Karpas-422 (cell line): Measurements from ENCODE around the gene ATP6V1F. TPM values are rescaled to one million over a fixed set of nuclear protein-coding genes. Genes with fewer than 3 reads are reported as not detected.

Experiments used
- DNase-seq: peaks from one replicate; pipeline ENCODE4 v3.0.0-alpha.2; 2015
- H2AFZ ChIP-seq: fragments of 200-600 bp; sonication (generic); 2 replicates; pipeline ENCODE4 v1.6.1; 2014; ENCODE audit warnings: antibody characterized with exemption, low read length, mixed read lengths
- H3K27ac ChIP-seq: fragments of 200-600 bp; sonication (generic); 2 replicates; pipeline ENCODE4 v1.5.1; 2014; ENCODE audit warnings: mild to moderate bottlenecking, low read length, moderate library complexity
- H3K27me3 ChIP-seq: fragments of 200-600 bp; sonication (generic); 2 replicates; pipeline ENCODE4 v1.6.1; 2014; ENCODE audit warnings: low read length, mixed read lengths
- H3K36me3 ChIP-seq: fragments of 200-600 bp; sonication (generic); 2 replicates; pipeline ENCODE4 v1.6.1; 2014; ENCODE audit warnings: low read length, mixed read lengths; ENCODE audit not compliant: insufficient read depth
- H3K4me1 ChIP-seq: fragments of 200-600 bp; sonication (generic); 2 replicates; pipeline ENCODE4 v1.6.1; 2014; ENCODE audit warnings: mild to moderate bottlenecking, low read length, mixed read lengths
- H3K4me2 ChIP-seq: fragments of 200-600 bp; sonication (generic); 2 replicates; pipeline ENCODE4 v1.6.1; 2014; ENCODE audit warnings: low read length, low read depth, mild to moderate bottlenecking; ENCODE audit not compliant: poor library complexity, severe bottlenecking
- H3K4me3 ChIP-seq: fragments of 200-600 bp; sonication (generic); 2 replicates; pipeline ENCODE4 v1.5.1; 2014; ENCODE audit warnings: mild to moderate bottlenecking, antibody characterized with exemption, low read length, mixed read lengths
- H3K79me2 ChIP-seq: fragments of 200-600 bp; sonication (generic); 2 replicates; pipeline ENCODE4 v1.6.1; 2014; ENCODE audit warnings: mild to moderate bottlenecking, low read length, mixed read lengths
- H3K9ac ChIP-seq: fragments of 200-600 bp; sonication (generic); 2 replicates; pipeline ENCODE4 v1.6.0; 2014; ENCODE audit warnings: low read length
- H3K9me2 ChIP-seq: fragments of 200-600 bp; sonication (generic), shearing (Covaris generic); replicated peaks from 2 replicates; pipeline ENCODE4 v1.6.0; 2014; ENCODE audit warnings: mild to moderate bottlenecking, low read length, moderate library complexity; ENCODE audit not compliant: insufficient read depth
- H3K9me3 ChIP-seq: fragments of 300-700, 200-600 bp; sonication (generic); 2 replicates; pipeline ENCODE4 v1.6.1; 2014; ENCODE audit warnings: low read length, mixed read lengths
- H4K20me1 ChIP-seq: fragments of 200-600 bp; sonication (generic); 2 replicates; pipeline ENCODE4 v1.6.1; 2014; ENCODE audit warnings: mild to moderate bottlenecking, antibody characterized with exemption, low read length, low read depth; ENCODE audit not compliant: insufficient read depth
- total RNA-seq: library from RNA; depleted of rRNA; stranded (reverse); fragments of >200 nt; shearing (Covaris generic); gene quantifications from 2 replicates; pipeline ENCODE4 v1.2.3, GENCODE V29; 2014; ENCODE audit warnings: low replicate concordance

Gene ATP6V1F
- total RNA-seq, 1 experiment from 2014 or later, result 208 TPM

DNA sequence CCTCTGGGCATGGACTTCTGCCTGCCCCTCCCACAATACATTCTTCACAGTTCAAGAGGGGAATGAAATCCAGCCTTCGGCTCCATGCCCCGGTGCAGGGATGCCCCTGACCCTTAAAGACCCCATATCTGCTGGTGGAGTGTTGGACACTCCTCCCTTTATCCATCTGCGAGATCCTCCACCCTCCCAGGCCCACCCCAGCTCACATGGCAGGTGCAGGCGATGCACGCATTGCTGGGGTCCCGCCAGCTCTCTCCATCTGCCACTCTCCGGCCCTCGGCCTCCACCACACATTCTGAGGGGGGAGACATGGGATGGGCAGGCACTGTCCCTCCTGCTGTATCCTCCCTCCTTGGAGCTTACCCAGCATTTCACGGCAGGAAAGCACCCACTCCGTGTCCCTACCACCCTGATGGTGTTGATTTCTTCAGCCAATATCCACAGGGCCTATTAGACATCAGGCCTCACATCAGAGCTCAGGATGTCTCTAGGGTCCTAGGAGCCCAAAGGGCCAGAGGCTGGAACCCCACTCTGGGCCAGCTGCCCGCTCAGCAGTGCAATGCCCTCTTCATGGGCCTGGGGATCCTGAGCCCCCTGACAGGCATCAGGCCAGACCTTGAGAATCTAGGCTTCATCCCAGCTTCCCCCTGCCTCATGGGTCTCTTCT is 18.3 kb downstream of the ATP6V1F start:
- Histone ChIP-seq H3K9ac (no peak overlapping the region), H3K9me2 (no peaks in the 10 kb centered on the region), H3K27me3 (no peaks in the 10 kb centered on the region), H4K20me1 (no peaks in the 10 kb centered on the region), H3K36me3 (no peaks in the 10 kb centered on the region), H3K9me3 (no peaks in the 10 kb centered on the region), H3K4me2 (no peak overlapping the region), H3K4me3 (no peak overlapping the region), H3K27ac (no peak overlapping the region), H2AFZ (no peak overlapping the region), H3K79me2 (peaks cover 8% of the 10 kb centered on the region), H3K4me1 (peaks cover 10% of the 10 kb centered on the region)
- no peak for DNase-seq

DNA sequence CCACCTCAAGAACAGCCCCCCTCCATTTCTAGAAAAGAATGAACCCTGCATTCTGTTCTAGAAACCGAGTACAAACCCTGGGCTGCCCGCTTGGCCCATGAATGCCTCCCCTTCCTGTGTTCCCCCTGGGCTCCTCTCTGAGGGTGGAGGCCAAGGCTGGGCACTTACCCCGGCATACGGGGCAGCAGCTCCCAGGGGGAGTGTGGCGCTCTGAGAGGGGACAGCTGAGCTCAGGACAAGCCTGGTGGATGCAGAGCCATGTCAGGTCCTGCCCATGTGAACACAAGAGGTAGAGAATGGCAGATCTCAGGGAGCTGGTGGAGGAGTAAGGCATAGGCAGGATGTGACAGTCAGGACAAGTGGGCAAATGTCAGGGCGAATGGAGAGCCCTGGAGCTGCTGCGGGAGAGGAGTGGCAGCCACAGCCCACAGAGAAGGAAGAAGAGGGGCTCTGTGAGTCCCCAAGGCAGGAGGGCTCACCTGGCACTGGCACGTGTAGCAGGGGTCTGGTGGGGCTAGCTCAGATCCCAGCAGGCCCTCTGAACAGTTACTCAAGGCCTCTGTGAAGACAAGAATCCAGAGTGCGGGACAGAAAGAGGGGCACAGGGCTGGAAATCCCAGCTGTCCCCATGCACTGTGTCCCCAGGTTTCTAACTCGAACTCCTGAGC is 18.9 kb downstream of the ATP6V1F start:
- no peaks in the 10 kb centered on the region for H3K9me2 ChIP-seq

DNA sequence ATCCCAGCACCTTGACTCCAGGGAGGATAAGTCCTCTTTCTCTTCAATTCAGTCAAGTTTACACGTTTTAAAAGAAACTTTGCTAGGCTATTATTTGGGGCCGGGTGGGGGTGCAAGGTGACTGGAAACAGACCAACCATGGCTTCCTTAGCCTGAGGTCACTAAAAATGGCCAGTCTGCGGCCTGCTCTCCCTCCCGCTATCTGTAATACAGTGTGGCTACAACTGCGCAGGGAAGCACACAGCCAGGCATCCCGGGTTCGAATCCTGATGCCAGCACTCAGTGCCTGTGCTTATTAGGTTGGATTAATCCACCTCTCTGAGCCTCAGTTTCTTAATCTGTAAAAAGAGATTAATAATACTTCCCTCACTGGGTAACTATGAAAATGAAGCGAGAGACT is 19.5 kb downstream of the ATP6V1F start:
- no peaks in the 10 kb centered on the region for H3K27me3 ChIP-seq
- H3K9me2 ChIP-seq, result no peaks in the 10 kb centered on the region
- H3K27ac ChIP-seq, result no peak overlapping the region
- peaks cover 10% of the 10 kb centered on the region for H3K4me1 ChIP-seq
- no peaks in the 10 kb centered on the region for H4K20me1 ChIP-seq
- no peak for DNase-seq
- H3K79me2 ChIP-seq, result peaks cover 8% of the 10 kb centered on the region
- no peak overlapping the region for H2AFZ ChIP-seq
- H3K4me3 ChIP-seq, result no peak overlapping the region
- no peaks in the 10 kb centered on the region for H3K36me3 ChIP-seq
- H3K9me3 ChIP-seq, result no peaks in the 10 kb centered on the region
- peak overlapping the region; percentile 13; the same call in 1 of the 2 replicates for H3K9ac ChIP-seq
- no peak overlapping the region for H3K4me2 ChIP-seq

More for the DNA sequence above, 18.9 kb downstream of the ATP6V1F start:
- Histone ChIP-seq H3K4me2 (no peak overlapping the region), H3K4me1 (peaks cover 10% of the 10 kb centered on the region), H3K27me3 (no peaks in the 10 kb centered on the region), H3K79me2 (peaks cover 8% of the 10 kb centered on the region), H2AFZ (no peak overlapping the region), H4K20me1 (no peaks in the 10 kb centered on the region), H3K9me3 (no peaks in the 10 kb centered on the region), H3K4me3 (no peak overlapping the region), H3K9ac (peak overlapping the region; percentile 13; the same call in 1 of the 2 replicates), H3K36me3 (no peaks in the 10 kb centered on the region), H3K27ac (no peak overlapping the region)
- DNase-seq, result no peak

DNA sequence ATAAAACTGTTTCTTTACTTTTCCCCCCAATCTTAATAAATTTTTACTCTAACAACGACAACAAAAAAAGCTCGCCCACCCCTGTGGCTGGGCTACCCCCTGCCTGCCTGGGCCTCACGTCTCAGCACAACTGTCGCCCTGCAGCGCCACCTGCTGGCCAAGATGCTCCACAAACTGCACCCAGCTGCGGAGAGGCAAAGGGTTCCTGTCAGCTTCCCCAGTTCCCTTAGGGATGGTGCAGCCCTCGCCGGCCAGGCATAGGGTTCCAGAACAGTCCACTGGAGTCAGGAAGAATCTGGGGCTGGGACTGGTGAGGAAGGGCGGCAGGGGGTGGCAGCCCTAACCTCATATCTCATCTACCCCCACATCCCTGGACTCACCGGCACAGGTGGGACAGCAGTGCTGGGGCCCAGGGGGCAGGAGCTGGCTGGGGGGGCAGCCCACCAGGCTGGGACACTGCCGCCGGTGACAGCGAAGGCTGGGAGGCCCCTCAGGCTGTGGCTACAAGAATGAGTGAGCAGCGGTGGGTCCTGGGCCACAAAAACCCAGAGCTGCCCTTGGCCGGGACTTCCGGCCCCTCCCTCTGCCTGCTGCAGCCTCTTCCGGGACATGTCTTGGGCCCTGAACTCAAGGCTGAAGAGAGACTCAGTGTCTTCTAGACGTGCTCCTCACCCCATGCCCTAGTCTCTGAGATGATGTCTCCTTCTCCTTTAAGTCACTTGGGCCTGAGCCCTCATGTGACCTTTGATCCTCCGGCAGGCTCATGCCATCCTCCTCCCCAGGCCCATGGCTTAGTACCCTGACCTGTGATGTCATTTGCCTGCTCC is 21.2 kb downstream of the ATP6V1F start:
- no peak overlapping the region for H3K27ac ChIP-seq
- no peaks in the 10 kb centered on the region for H4K20me1 ChIP-seq
- no peaks in the 10 kb centered on the region for H3K36me3 ChIP-seq
- no peaks in the 10 kb centered on the region for H3K9me2 ChIP-seq
- DNase-seq, result peak; percentile 96
- peak overlapping the region; percentile 96 for H3K4me3 ChIP-seq
- H3K9ac ChIP-seq, result peak overlapping the region; percentile 91
- H2AFZ ChIP-seq, result peak overlapping the region; percentile 99
- H3K4me2 ChIP-seq, result peak overlapping the region; percentile 86
- peaks cover 10% of the 10 kb centered on the region for H3K4me1 ChIP-seq
- peaks cover 8% of the 10 kb centered on the region for H3K79me2 ChIP-seq
- H3K27me3 ChIP-seq, result no peaks in the 10 kb centered on the region
- H3K9me3 ChIP-seq, result no peaks in the 10 kb centered on the region

DNA sequence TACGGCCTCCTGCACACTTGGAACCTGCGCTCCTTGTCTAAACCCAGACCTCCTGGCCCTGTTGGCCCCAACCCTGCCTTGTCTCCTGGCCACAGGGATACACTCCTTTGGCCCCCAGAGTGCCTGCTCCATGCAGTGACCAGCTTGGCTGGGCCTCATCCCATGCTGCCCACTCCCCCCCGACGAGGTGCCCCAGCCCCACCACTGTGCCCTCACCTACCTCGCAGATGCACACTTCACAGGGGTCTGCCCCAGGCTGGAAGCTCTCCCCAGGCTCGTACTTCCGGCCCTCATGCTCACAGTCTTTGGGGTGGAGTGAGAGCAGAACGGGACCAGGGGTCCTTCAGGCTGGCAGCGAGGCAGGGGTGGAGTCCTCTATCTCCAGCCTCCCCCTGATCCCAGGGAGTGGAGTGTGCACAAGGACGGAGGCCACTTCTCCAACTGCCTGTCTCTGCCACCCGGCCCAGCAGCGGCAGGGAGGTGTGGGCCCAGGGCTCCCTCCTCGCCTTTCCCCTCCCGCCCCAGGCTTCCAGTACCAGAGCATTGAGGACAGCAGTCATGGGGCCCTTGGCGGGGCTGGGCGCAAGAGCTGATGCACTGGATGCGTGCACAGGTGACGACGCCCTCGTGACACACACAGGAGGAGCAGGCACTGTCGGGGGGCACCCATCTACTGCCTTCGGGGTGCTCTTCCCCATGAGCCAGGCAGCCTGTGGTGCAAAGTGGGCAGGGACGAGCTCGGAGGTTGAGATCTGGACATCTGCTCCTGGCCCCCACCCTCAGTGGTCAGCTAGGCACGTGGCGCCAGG is 22.1 kb downstream of the ATP6V1F start:
- H3K4me3 ChIP-seq, result peak overlapping the region; percentile 96; the same call in 1 of the 2 replicates
- no peak overlapping the region for H3K27ac ChIP-seq
- DNase-seq, result no peak
- H3K9ac ChIP-seq, result peak overlapping the region; percentile 91
- no peaks in the 10 kb centered on the region for H3K9me3 ChIP-seq
- H4K20me1 ChIP-seq, result no peaks in the 10 kb centered on the region
- H3K4me1 ChIP-seq, result peaks cover 10% of the 10 kb centered on the region
- H3K27me3 ChIP-seq, result no peaks in the 10 kb centered on the region
- no peaks in the 10 kb centered on the region for H3K36me3 ChIP-seq
- H2AFZ ChIP-seq, result peak overlapping the region; percentile 99
- no peak overlapping the region for H3K4me2 ChIP-seq
- H3K79me2 ChIP-seq, result peaks cover 8% of the 10 kb centered on the region
- H3K9me2 ChIP-seq, result no peaks in the 10 kb centered on the region

DNA sequence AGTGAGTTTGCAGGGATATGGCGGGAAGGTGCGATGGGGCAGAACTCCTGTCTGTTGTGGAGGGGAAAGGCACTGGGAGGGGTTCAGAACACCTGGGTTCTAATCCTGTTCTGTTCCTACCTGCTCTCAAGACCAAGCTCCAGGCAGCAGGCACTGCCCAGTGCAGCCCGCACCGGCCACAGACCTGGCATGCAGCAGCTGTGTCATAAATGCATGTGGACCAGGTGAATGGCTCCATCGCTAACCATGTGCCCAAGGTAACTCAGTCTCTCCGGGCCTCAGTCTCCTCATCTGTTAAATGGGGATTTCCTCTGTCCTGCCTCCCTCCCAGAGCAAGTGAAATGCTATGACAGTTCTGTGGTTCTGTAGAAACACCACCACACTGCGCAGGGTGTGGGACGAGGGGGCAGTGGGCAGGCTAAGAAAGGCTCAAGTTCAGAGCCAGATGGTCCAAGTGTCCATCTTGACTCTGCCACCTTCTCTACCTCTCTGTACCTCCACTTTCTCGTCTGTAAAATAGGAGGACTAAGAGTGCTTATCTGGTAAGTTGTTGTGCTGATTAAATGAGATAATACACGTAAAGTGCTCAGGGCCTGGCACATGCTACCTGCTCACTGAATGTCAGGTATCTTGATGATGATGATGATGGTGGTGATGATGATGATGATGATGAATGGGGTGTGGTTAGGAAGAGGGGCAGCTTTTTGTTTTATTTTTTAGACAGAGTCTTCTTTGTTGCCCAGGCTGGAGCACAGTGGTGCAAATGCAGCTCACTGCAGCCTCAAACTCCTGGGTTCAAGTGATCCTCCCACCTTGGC is 22.9 kb downstream of the ATP6V1F start:
- H3K9ac ChIP-seq, result no peak overlapping the region
- H4K20me1 ChIP-seq, result no peaks in the 10 kb centered on the region
- no peak for DNase-seq
- no peaks in the 10 kb centered on the region for H3K9me2 ChIP-seq
- peaks cover 8% of the 10 kb centered on the region for H3K79me2 ChIP-seq
- no peaks in the 10 kb centered on the region for H3K36me3 ChIP-seq
- peaks cover 10% of the 10 kb centered on the region for H3K4me1 ChIP-seq
- no peaks in the 10 kb centered on the region for H3K9me3 ChIP-seq
- H3K4me3 ChIP-seq, result no peak overlapping the region
- no peaks in the 10 kb centered on the region for H3K27me3 ChIP-seq
- no peak overlapping the region for H3K4me2 ChIP-seq
- H3K27ac ChIP-seq, result no peak overlapping the region
- H2AFZ ChIP-seq, result no peak overlapping the region

DNA sequence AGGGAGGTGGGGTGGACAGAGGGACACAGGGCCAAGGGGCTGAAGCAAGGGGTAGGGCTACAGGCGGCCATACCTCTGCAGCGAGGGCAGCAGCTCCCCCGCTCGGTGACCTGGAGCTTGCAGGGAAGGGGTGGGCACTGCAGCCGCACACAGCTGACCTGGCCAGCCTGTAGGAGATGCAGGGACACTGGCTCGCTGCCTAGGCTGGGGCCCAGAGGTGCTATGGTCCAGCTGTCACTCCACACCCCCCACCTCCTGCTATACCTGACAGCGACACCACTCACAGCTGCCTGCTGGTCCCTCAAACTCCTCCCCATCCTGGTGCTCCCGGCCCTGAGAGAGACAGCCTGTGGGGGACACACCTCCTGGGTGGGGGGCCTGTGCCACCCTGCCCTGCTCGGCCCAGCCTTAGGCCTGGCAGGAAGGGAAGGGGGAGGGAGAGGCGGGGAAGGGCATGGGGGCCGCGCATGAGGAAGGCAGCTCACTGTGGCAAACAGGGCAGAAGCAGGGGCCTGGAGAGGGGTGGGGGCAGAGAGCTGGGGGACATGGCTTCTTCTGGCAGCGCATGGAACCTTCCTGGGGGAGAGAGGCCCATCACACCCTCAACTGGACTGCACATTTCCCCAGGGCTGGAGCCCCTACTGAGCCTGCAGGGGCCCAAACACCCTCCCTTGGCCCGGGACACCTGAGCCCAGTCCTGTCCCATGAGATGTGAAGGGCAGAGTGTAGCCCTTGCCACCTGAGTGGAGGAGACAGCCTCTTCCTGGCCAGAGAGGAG is 23.9 kb downstream of the ATP6V1F start:
- Histone ChIP-seq H3K27ac (no peak overlapping the region), H3K9me2 (no peaks in the 10 kb centered on the region), H4K20me1 (no peaks in the 10 kb centered on the region), H3K27me3 (no peaks in the 10 kb centered on the region), H3K4me2 (no peak overlapping the region), H2AFZ (no peak overlapping the region), H3K36me3 (no peaks in the 10 kb centered on the region), H3K79me2 (peaks cover 8% of the 10 kb centered on the region), H3K9ac (no peak overlapping the region), H3K9me3 (no peaks in the 10 kb centered on the region), H3K4me1 (peaks cover 10% of the 10 kb centered on the region), H3K4me3 (no peak overlapping the region)
- no peak for DNase-seq
